ENCODE measurements around the gene YTHDC1.
A peak's percentile ranks its signal among the peaks of the same experiment; 100 is the strongest.

Gene YTHDC1

DNA sequence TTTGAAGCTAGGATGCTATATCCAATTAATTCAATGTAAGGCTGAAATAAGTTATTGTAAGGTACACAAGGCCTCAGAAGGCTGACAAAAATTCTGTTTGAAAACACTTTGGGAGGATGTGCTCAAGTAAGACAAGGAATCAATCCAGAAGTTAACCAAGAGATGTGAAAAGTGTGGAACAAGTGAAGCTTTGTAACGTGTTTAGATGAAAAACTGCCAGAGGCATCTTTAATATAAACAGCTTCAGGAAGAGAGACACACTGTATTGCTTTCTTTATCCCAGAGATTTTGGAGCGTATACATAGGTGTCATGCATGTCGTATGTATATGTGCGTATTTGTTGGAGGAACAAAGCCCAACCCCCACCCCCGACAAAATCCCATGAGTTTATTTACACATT is 28.3 kb upstream of the YTHDC1 start:
- no peaks in the 10 kb centered on the region for H3K79me2 ChIP-seq
- no peaks in the 10 kb centered on the region for H3K36me3 ChIP-seq (ENCODE audit: control insufficient read depth, insufficient read depth, low read length)
- H3K9me3 ChIP-seq (ENCODE audit: control insufficient read depth, low read length), result no peaks in the 10 kb centered on the region
- H3K4me2 ChIP-seq (ENCODE audit: low read length), result no peak overlapping the region
- no peak overlapping the region for H3K27ac ChIP-seq
- no peak overlapping the region for H3K4me3 ChIP-seq (ENCODE audit: low read depth, low read length)
- TF ChIP-seq, protein P1, sequence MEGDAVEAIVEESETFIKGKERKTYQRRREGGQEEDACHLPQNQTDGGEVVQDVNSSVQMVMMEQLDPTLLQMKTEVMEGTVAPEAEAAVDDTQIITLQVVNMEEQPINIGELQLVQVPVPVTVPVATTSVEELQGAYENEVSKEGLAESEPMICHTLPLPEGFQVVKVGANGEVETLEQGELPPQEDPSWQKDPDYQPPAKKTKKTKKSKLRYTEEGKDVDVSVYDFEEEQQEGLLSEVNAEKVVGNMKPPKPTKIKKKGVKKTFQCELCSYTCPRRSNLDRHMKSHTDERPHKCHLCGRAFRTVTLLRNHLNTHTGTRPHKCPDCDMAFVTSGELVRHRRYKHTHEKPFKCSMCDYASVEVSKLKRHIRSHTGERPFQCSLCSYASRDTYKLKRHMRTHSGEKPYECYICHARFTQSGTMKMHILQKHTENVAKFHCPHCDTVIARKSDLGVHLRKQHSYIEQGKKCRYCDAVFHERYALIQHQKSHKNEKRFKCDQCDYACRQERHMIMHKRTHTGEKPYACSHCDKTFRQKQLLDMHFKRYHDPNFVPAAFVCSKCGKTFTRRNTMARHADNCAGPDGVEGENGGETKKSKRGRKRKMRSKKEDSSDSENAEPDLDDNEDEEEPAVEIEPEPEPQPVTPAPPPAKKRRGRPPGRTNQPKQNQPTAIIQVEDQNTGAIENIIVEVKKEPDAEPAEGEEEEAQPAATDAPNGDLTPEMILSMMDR (IDR thresholded peaks at IDR 0.05), result no peak
- no peak overlapping the region for H3K9ac ChIP-seq
- no peak overlapping the region for H2AFZ ChIP-seq
- H3K4me1 ChIP-seq, result no peaks in the 10 kb centered on the region
- no peaks in the 10 kb centered on the region for H3K27me3 ChIP-seq (ENCODE audit: control insufficient read depth, insufficient read depth, low read length)

GRCh38 chr4:68375667-68376559 is 26.0 kb upstream of the YTHDC1 start:
- no peaks in the 10 kb centered on the region for H3K4me1 ChIP-seq
- H3K36me3 ChIP-seq (ENCODE audit: control insufficient read depth, insufficient read depth, low read length), result no peaks in the 10 kb centered on the region
- H3K79me2 ChIP-seq, result no peaks in the 10 kb centered on the region
- TF ChIP-seq, protein P1 (IDR thresholded peaks at IDR 0.05), result peak; percentile 60
- H3K9ac ChIP-seq, result no peak overlapping the region
- H3K27ac ChIP-seq, result no peak overlapping the region
- H3K27me3 ChIP-seq (ENCODE audit: control insufficient read depth, insufficient read depth, low read length), result no peaks in the 10 kb centered on the region
- no peak overlapping the region for H2AFZ ChIP-seq
- H3K9me3 ChIP-seq (ENCODE audit: control insufficient read depth, low read length), result no peaks in the 10 kb centered on the region
- H3K4me3 ChIP-seq (ENCODE audit: low read depth, low read length), result peak overlapping the region; percentile 8
- H3K4me2 ChIP-seq (ENCODE audit: low read length), result peak overlapping the region; percentile 39

- no peaks in the 10 kb centered on the region for H3K9me3 ChIP-seq (ENCODE audit: control insufficient read depth, low read length)
- H3K9ac ChIP-seq, result no peak overlapping the region
- no peaks in the 10 kb centered on the region for H3K4me1 ChIP-seq
- no peak overlapping the region for H3K4me3 ChIP-seq (ENCODE audit: low read depth, low read length)
- H3K27ac ChIP-seq, result no peak overlapping the region
- TF ChIP-seq, protein P1 (IDR thresholded peaks at IDR 0.05), result no peak
- no peaks in the 10 kb centered on the region for H3K79me2 ChIP-seq
- H3K36me3 ChIP-seq (ENCODE audit: control insufficient read depth, insufficient read depth, low read length), result no peaks in the 10 kb centered on the region
- H3K4me2 ChIP-seq (ENCODE audit: low read length), result peak overlapping the region; percentile 7
- H2AFZ ChIP-seq, result peak overlapping the region; percentile 42
- H3K27me3 ChIP-seq (ENCODE audit: control insufficient read depth, insufficient read depth, low read length), result no peaks in the 10 kb centered on the region
Observed at GRCh38 chr4:68373513-68373912, 23.6 kb upstream of the YTHDC1 start.

GRCh38 chr4:68372588-68372987 is 22.7 kb upstream of the YTHDC1 start:
- TF ChIP-seq, protein P1 (IDR thresholded peaks at IDR 0.05), result no peak
- H3K27me3 ChIP-seq (ENCODE audit: control insufficient read depth, insufficient read depth, low read length), result no peaks in the 10 kb centered on the region
- no peak overlapping the region for H3K4me3 ChIP-seq (ENCODE audit: low read depth, low read length)
- H3K79me2 ChIP-seq, result no peaks in the 10 kb centered on the region
- no peaks in the 10 kb centered on the region for H3K4me1 ChIP-seq
- H3K36me3 ChIP-seq (ENCODE audit: control insufficient read depth, insufficient read depth, low read length), result no peaks in the 10 kb centered on the region
- H3K4me2 ChIP-seq (ENCODE audit: low read length), result no peak overlapping the region
- H2AFZ ChIP-seq, result no peak overlapping the region
- no peaks in the 10 kb centered on the region for H3K9me3 ChIP-seq (ENCODE audit: control insufficient read depth, low read length)
- H3K9ac ChIP-seq, result no peak overlapping the region
- no peak overlapping the region for H3K27ac ChIP-seq

Measured in parathyroid adenoma (tissue), 2 donors.